SKM-1 (cell line): Measurements from ENCODE around the gene NR2F1-AS1.
"Not testable (repeated sequence)": the region's sequence is repeated elsewhere in the genome, so short reads cannot be mapped to it uniquely, and the experiment has no call there.

Experiments
- DNase-seq: peaks from one replicate; lab custom pipeline; 2025; ENCODE audit not compliant: unreplicated experiment; lab: John Stamatoyannopoulos, UW

Gene NR2F1-AS1

GRCh38 chr5:93395010-93395409 lies 186.0 kb downstream of the NR2F1-AS1 start:
- DNase-seq = no peak

GRCh38 chr5:93394301-93394700 lies 186.7 kb downstream of the NR2F1-AS1 start:
- no peak for DNase-seq

GRCh38 chr5:93391169-93391568 lies 189.8 kb downstream of the NR2F1-AS1 start:
- not testable (repeated sequence) for DNase-seq

- no peak for DNase-seq
Observed at GRCh38 chr5:93385655-93386054, 195.4 kb downstream of the NR2F1-AS1 start.

- no peak for DNase-seq
Observed at GRCh38 chr5:93384995-93385394, 196.0 kb downstream of the NR2F1-AS1 start.

- DNase-seq = no peak
Observed at GRCh38 chr5:93384026-93384425, 197.0 kb downstream of the NR2F1-AS1 start.

GRCh38 chr5:93382188-93382825 lies 198.7 kb downstream of the NR2F1-AS1 start:
- DNase-seq = no peak

GRCh38 chr5:93381057-93381456 lies 200.0 kb downstream of the NR2F1-AS1 start:
- no peak for DNase-seq

GRCh38 chr5:93378073-93378472 lies 202.9 kb downstream of the NR2F1-AS1 start:
- no peak for DNase-seq

GRCh38 chr5:93371893-93372292 lies 209.1 kb downstream of the NR2F1-AS1 start:
- DNase-seq = no peak

GRCh38 chr5:93364378-93364777 lies 216.6 kb downstream of the NR2F1-AS1 start:
- no peak for DNase-seq

GRCh38 chr5:93360436-93361088 lies 220.5 kb downstream of the NR2F1-AS1 start:
- DNase-seq = no peak

- DNase-seq = no peak
Observed at GRCh38 chr5:93359960-93360305, 221.1 kb downstream of the NR2F1-AS1 start.
